HFF-Myc (cell line): Measurements from ENCODE around the gene WDR54.

Experiments used
- DNase-seq: peaks from one replicate; pipeline ENCODE4 v3.0.0-alpha.2; 2011; ENCODE audit warnings: low read depth; ENCODE audit errors: extremely low read depth
- H3K4me3 ChIP-seq: replicated peaks from 2 replicates; pipeline ENCODE4 v1.5.1; 2011; ENCODE audit warnings: low read depth, mild to moderate bottlenecking, control low read depth, low read length
- CTCF ChIP-seq: IDR thresholded peaks from 2 replicates; pipeline ENCODE4 v1.5.1; 2012; ENCODE audit warnings: mild to moderate bottlenecking, low read depth, low read length, control low read depth; ENCODE audit errors: missing control alignments

The WDR54 gene

GRCh38 chr2:74472086-74472944 lies 50.8 kb downstream of the WDR54 start, which contains the start of gene MRPL53:
TSS of gene MRPL53 (minus strand) at chr2:74472680. CDS start at chr2:74472660, 20 bp downstream.
- no peak for TF ChIP-seq CTCF
- DNase-seq, result peak; percentile 84
- H3K4me3 ChIP-seq, result peak within 1 kb of the TSS; percentile 63

- TF ChIP-seq CTCF, result no peak
- peak overlapping the region; percentile 63 for H3K4me3 ChIP-seq
- DNase-seq, result no peak
Measured at GRCh38 chr2:74472945-74473258, 51.4 kb downstream of the WDR54 start.

- DNase-seq, result no peak
- no peak overlapping the region for H3K4me3 ChIP-seq
- TF ChIP-seq CTCF, result no peak
Measured at GRCh38 chr2:74474481-74474880, 53.0 kb downstream of the WDR54 start.

- TF ChIP-seq CTCF, result peak; percentile 31
- H3K4me3 ChIP-seq, result no peak overlapping the region
- DNase-seq, result no peak
Measured at GRCh38 chr2:74474899-74475298, 53.4 kb downstream of the WDR54 start.
